Esophagus muscularis mucosa (tissue), 4 donors: ENCODE measurements around the gene GTPBP10. TPM values are rescaled to one million over a fixed set of nuclear protein-coding genes. Genes with fewer than 3 reads are reported as not detected.

ENCODE experiments used
- DNase-seq: peaks from one replicate; pipeline ENCODE4 v3.0.0-alpha.2; 2017; ENCODE audit errors: extremely low spot score
- H3K27ac ChIP-seq, 4 donors: fragments of 200-600 bp; sonication (generic); replicated peaks in 1 of 4; 1 replicate in 3 of 4; 2 replicates in 1 of 4; pipeline ENCODE4 v1.5.1; 2016 to 2019; ENCODE audit warnings: mild to moderate bottlenecking in 1 of 4
- H3K27me3 ChIP-seq, 4 donors: fragments of 200-600 bp; sonication (generic); one replicate each; pipeline versions ENCODE4 v1.5.1 to v1.6.0; 2016 to 2019
- H3K36me3 ChIP-seq, 4 donors: fragments of 200-600 bp; sonication (generic); one replicate each; pipeline ENCODE4 v1.5.1; 2016 to 2019
- H3K4me1 ChIP-seq, 4 donors: fragments of 200-600 bp; sonication (generic); one replicate each; pipeline ENCODE4 v1.5.1; 2016 to 2019
- H3K4me3 ChIP-seq, 4 donors: fragments of 200-600 bp; sonication (generic); 1 replicate in 2 of 4; 2 replicates in 2 of 4; pipeline ENCODE4 v1.5.1; 2016 to 2019; ENCODE audit warnings: mild to moderate bottlenecking in 4 of 4, moderate library complexity in 1 of 4
- H3K9me3 ChIP-seq, 4 donors: fragments of 200-600 bp; sonication (generic); 1 replicate in 3 of 4; 2 replicates in 1 of 4; pipeline ENCODE4 v1.5.1; 2016 to 2019
- EP300 ChIP-seq: sonication (generic); formaldehyde crosslinking; IDR thresholded peaks from one replicate; pipeline ENCODE4 v1.6.1; 2017; ENCODE audit warnings: antibody characterized with exemption
- POLR2A ChIP-seq: fragments of 450-650 bp; IDR thresholded peaks from one replicate; pipeline ENCODE4 v1.6.1; 2017; ENCODE audit warnings: antibody characterized with exemption, moderate library complexity, mild to moderate bottlenecking, low read depth
- POLR2AphosphoS5 ChIP-seq, 2 donors: sonication (generic); formaldehyde crosslinking; IDR thresholded peaks; one replicate each; pipeline ENCODE4 v1.6.1; 2017; ENCODE audit warnings: antibody characterized with exemption in 2 of 2
- WGBS: methylation state at CpG from one replicate; pipeline ENCODE4 v1.1.5; 2018; 5-methylcytosine and 5-hydroxymethylcytosine counted together
- intact Hi-C: fragments of 100-400 bp; cut with DNase I; formaldehyde crosslinking; loops from one replicate; pipeline ENCODE4 v1.15.1; 2023
- total RNA-seq, 4 donors: library from RNA; depleted of rRNA; stranded (reverse); fragments of >200 nt; gene quantifications; one replicate each; pipeline versions ENCODE4 v1.1.0 to v1.2.1, GENCODE V29; 2016
- TF ChIP-seq, protein P1 (sequence below), 3 experiments: fragments of 200-600 bp in 2 of 3; fragments of 450-650 bp in 1 of 3; sonication (generic) in 2 of 3; IDR thresholded peaks; one replicate each; pipeline ENCODE4 v1.5.1; 2017 to 2019; ENCODE audit warnings: antibody characterized with exemption in 3 of 3, mild to moderate bottlenecking in 2 of 3, moderate library complexity in 1 of 3

Gene GTPBP10
- total RNA-seq, 4 donors from 2014 or later = 9.6 to 14.4 (median 12.4) TPM

DNA sequence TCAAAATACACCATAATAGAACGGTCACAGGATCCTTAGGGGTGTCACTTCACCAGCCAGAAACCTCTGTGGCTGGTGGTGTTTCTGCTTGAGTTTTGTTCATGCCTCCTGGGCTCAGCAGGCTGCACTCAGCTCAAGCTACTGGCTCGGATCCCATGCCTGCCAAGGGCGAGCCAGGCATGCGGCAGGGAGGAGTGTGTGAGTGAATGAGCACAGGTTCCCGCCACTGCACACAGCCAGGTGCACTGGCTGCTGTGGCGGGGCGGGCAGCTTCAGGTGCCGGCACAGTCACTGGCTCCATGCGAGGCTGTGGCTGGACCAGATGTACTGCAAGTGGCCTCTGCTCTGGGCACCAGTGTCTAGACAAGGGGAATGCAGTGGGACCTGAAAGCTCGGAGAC is 86.2 kb downstream of the GTPBP10 start:
- no peak overlapping the region for H3K4me3 ChIP-seq
- H3K4me1 ChIP-seq = no peaks in the 10 kb centered on the region
- no peak overlapping the region for H3K27ac ChIP-seq
- intact Hi-C loops = no loop called here
- no peaks in the 10 kb centered on the region for H3K27me3 ChIP-seq
- 71% methylated on average over 10 of the region's 10 CpGs for WGBS
- H3K36me3 ChIP-seq = peaks cover 0 to 6% (median 0%) of the 10 kb centered on the region in 4 donors
- H3K9me3 ChIP-seq = no peaks in the 10 kb centered on the region
- DNase-seq = no peak
- TF ChIP-seq EP300 (no peak), POLR2AphosphoS5 (IDR thresholded peaks at IDR 0.05) (no peak), POLR2A (no peak)
- TF ChIP-seq, protein P1, sequence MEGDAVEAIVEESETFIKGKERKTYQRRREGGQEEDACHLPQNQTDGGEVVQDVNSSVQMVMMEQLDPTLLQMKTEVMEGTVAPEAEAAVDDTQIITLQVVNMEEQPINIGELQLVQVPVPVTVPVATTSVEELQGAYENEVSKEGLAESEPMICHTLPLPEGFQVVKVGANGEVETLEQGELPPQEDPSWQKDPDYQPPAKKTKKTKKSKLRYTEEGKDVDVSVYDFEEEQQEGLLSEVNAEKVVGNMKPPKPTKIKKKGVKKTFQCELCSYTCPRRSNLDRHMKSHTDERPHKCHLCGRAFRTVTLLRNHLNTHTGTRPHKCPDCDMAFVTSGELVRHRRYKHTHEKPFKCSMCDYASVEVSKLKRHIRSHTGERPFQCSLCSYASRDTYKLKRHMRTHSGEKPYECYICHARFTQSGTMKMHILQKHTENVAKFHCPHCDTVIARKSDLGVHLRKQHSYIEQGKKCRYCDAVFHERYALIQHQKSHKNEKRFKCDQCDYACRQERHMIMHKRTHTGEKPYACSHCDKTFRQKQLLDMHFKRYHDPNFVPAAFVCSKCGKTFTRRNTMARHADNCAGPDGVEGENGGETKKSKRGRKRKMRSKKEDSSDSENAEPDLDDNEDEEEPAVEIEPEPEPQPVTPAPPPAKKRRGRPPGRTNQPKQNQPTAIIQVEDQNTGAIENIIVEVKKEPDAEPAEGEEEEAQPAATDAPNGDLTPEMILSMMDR (IDR thresholded peaks at IDR 0.05) = no peak

DNA sequence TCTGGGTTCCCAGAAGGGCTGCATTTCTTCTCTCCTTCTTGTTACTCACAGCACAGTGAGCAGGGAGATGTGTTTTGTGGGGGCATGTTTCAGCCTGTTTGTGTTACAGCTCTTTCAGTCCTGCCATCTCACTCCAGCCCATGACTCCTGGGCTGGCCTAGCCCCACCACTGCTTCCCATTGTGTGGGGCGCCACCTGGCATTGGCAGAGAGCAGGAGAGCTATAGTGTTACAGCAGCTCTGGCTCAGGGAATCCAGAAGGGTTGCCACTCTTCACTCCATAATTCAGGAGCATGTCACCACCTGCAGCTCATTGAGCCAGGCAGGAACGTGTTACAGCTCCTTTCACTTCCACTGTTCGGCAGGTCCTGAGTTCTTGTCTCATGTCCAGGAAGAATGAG is 86.7 kb downstream of the GTPBP10 start:
- peaks cover 0 to 6% (median 0%) of the 10 kb centered on the region in 4 donors for H3K36me3 ChIP-seq
- no peak for TF ChIP-seq POLR2A
- TF ChIP-seq, protein P1 (IDR thresholded peaks at IDR 0.05) = no peak
- no peak for TF ChIP-seq EP300
- TF ChIP-seq POLR2AphosphoS5 (IDR thresholded peaks at IDR 0.05) = no peak
- intact Hi-C loops = no loop called here
- no peak for DNase-seq
- no peak overlapping the region for H3K4me3 ChIP-seq
- WGBS = 100% methylated on average over 2 of the region's 3 CpGs
- no peaks in the 10 kb centered on the region for H3K27me3 ChIP-seq
- H3K4me1 ChIP-seq = no peaks in the 10 kb centered on the region
- H3K27ac ChIP-seq = no peak overlapping the region
- no peaks in the 10 kb centered on the region for H3K9me3 ChIP-seq

Other genes with a start within 250 kb of the GTPBP10 start
- gene STEAP1, start 192.2 kb upstream of the GTPBP10 start, total RNA-seq = 10 to 100 TPM in 1 of 4 donors, 1 to 10 TPM in 3; 2.9 to 14.6 (median 8.8) TPM
- gene STEAP2, start 135.0 kb upstream of the GTPBP10 start, total RNA-seq = 10 to 100 TPM; 16.1 to 22.5 (median 19.3) TPM
- 1 to 10 TPM; 3.0 to 8.6 (median 7.5) TPM for gene CFAP69, start 101.5 kb upstream of the GTPBP10 start, total RNA-seq
- gene FAM237B, start 25.4 kb upstream of the GTPBP10 start, total RNA-seq = not detected
- 10 to 100 TPM; 17.6 to 33.6 (median 20.1) TPM for gene CLDN12, start 56.7 kb downstream of the GTPBP10 start, total RNA-seq
- gene PTTG1IP2, start 122.9 kb downstream of the GTPBP10 start, total RNA-seq = not detected
- 10 to 100 TPM in 3 of 4 donors, 1 to 10 TPM in 1; 9.6 to 17.7 (median 14.3) TPM for gene CDK14, start 249.6 kb downstream of the GTPBP10 start, total RNA-seq